Measurements from ENCODE around the gene ST3GAL4. TPM values are rescaled to one million over a fixed set of nuclear protein-coding genes. Genes with fewer than 3 reads are reported as not detected.

ST3GAL4 gene
- total RNA-seq, 1 experiment from 2014 or later, result 13.1 TPM

- CTCF ChIA-PET, result no interaction called here
- Histone ChIP-seq H4K20me1 (ENCODE audit: insufficient read depth) (no peaks in the 10 kb centered on the region), H3K9ac (ENCODE audit: low read length) (no peak overlapping the region)
Observed at GRCh38 chr11:126328001-126328390, 27.5 kb upstream of the ST3GAL4 start.

More at GRCh38 chr11:126328001-126328390, 27.5 kb upstream of the ST3GAL4 start:
- Histone ChIP-seq H3K36me3 (ENCODE audit: control insufficient read depth in 1 of 2, insufficient read depth in 2 of 2, low read length in 2 of 2) (no peaks in the 10 kb centered on the region), H3K9me3 (ENCODE audit: control insufficient read depth in 1 of 2, insufficient read depth in 1 of 2, low read depth in 1 of 2, low read length in 2 of 2) (no peaks in the 10 kb centered on the region), H3K9me2 (ENCODE audit: insufficient read depth) (no peaks in the 10 kb centered on the region), H3K4me3 (replicated peaks in 1 of 2; ENCODE audit: low read depth in 1 of 2, low read length in 2 of 2) (no peak overlapping the region), H3K79me2 (ENCODE audit: insufficient read depth, low read length) (no peaks in the 10 kb centered on the region), H3K27ac (ENCODE audit: low read depth, low read length) (no peak overlapping the region), H2AFZ (ENCODE audit: low read depth, low read length, poor library complexity, severe bottlenecking) (no peak overlapping the region), H3K4me1 (ENCODE audit: control insufficient read depth in 1 of 2, insufficient read depth in 2 of 2, low read length in 2 of 2) (peaks cover 0 to 10% of the 10 kb centered on the region in 2 experiments; a peak in 2 of 4 replicates), H3K27me3 (ENCODE audit: insufficient read depth, low read length) (no peaks in the 10 kb centered on the region), H3K4me2 (ENCODE audit: low read length) (no peak overlapping the region)
- POLR2A ChIA-PET, result no interaction called here
- ATAC-seq, result no peak
- intact Hi-C loops (cut with micrococcal nuclease), result no loop called here
- no peak for TF ChIP-seq ATF3 (IDR thresholded peaks at IDR 0.05)
- TF ChIP-seq ELF1 (IDR thresholded peaks at IDR 0.05; ENCODE audit: borderline replicate concordance, low read depth), result no peak
- TF ChIP-seq SIN3A (IDR thresholded peaks at IDR 0.05; ENCODE audit: low read depth), result no peak
- no peak for TF ChIP-seq RAD21 (IDR thresholded peaks at IDR 0.05; ENCODE audit: low read depth)
- no peak for TF ChIP-seq CTCF (IDR thresholded peaks at IDR 0.05 in 2 of 3, conservative IDR thresholded peaks at IDR 0.05 in 1 of 3; ENCODE audit: borderline replicate concordance in 1 of 3, insufficient read depth in 1 of 3, low read depth in 2 of 3, low read length in 2 of 3)
- no peak for TF ChIP-seq ZBTB33 (IDR thresholded peaks at IDR 0.05; ENCODE audit: extremely low read depth, insufficient replicate concordance, low read length)
- TF ChIP-seq YY1 (IDR thresholded peaks at IDR 0.05; ENCODE audit: extremely low read depth, insufficient replicate concordance, low read depth, low read length), result no peak
- no peak for TF ChIP-seq CEBPB (IDR thresholded peaks at IDR 0.05; ENCODE audit: low read depth)
- TF ChIP-seq EZH2phosphoT487 (IDR thresholded peaks at IDR 0.05; ENCODE audit: borderline replicate concordance), result no peak
- no peak for TF ChIP-seq TCF7L2 (IDR thresholded peaks at IDR 0.05; ENCODE audit: borderline replicate concordance, extremely low read depth, insufficient read depth, insufficient read length)
- no peak for TF ChIP-seq ZNF274 (IDR thresholded peaks at IDR 0.05; ENCODE audit: low read depth, low read length)
- TF ChIP-seq POLR2A (IDR thresholded peaks at IDR 0.05; ENCODE audit: borderline replicate concordance, extremely low read depth, insufficient read depth, insufficient read length), result no peak
- no peak for TF ChIP-seq SRF (IDR thresholded peaks at IDR 0.05; ENCODE audit: low read depth)
- no peak for TF ChIP-seq CBX3 (IDR thresholded peaks at IDR 0.05; ENCODE audit: low read depth)
- TF ChIP-seq MAX (IDR thresholded peaks at IDR 0.05), result no peak
- no peak for TF ChIP-seq FOSL1 (IDR thresholded peaks at IDR 0.05; ENCODE audit: low read depth)
- TF ChIP-seq SP1 (IDR thresholded peaks at IDR 0.05; ENCODE audit: low read depth), result no peak
- TF ChIP-seq JUND (IDR thresholded peaks at IDR 0.05), result no peak
- no peak for TF ChIP-seq EZH2 (IDR thresholded peaks at IDR 0.05)
- no peak for DNase-seq (ENCODE audit: low read depth, low spot score)
- RAD21 ChIA-PET (ENCODE audit: low non-redundant PET in 1 of 2, low total read pairs in 2 of 2, uncharacterized antibody in 2 of 2, unreplicated experiment in 2 of 2), result no interaction called here
- BruUV-seq (replicated peaks), result no TSS peak

Measured in HCT116 (cell line).